Measurements from ENCODE around the gene JAG2.

DNA sequence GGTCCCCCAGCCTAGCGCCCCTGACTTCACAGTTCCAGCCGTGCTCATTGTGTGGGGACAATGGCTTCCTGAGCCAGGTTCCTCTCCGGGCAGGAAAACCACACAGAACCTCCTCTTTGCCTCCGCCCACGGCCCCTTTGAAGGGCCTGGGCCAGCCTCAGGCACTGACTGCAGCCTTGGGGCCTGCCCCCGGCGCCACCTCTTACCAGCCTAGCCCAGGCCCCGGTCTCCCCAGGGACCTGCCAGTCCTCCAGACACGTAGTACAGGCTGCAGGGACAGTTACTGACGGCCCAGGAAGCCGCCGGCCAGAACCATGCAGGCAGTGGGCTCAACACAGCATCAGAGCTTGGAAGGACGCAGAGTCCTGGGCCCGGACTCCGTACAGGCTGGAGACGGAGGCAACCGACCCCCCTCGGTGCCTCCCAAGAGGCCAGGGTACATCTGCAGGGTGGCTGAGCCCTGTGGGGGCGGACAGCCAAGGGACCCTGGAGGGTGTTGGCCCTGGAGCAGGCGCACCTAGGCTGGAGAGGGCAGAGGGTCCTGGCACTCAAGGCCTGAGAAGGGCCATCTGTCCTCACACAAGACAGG, 33.4 kb upstream of the JAG2 start:
- TF ChIP-seq EZH2phosphoT487 (IDR thresholded peaks at IDR 0.05; ENCODE audit: borderline replicate concordance) (no peak), YY1 (IDR thresholded peaks at IDR 0.05; ENCODE audit: extremely low read depth, insufficient replicate concordance, low read depth, low read length) (no peak), EZH2 (IDR thresholded peaks at IDR 0.05) (no peak), RAD21 (IDR thresholded peaks at IDR 0.05; ENCODE audit: low read depth) (no peak), POLR2AphosphoS5 (IDR thresholded peaks at IDR 0.05; ENCODE audit: low read depth, low read length) (no peak), POLR2A (IDR thresholded peaks at IDR 0.05; ENCODE audit: borderline replicate concordance, extremely low read depth, insufficient read depth, insufficient read length) (no peak), SRF (IDR thresholded peaks at IDR 0.05; ENCODE audit: low read depth) (no peak), EGR1 (IDR thresholded peaks at IDR 0.05; ENCODE audit: low read depth) (no peak), SP1 (IDR thresholded peaks at IDR 0.05; ENCODE audit: low read depth) (no peak), JUND (IDR thresholded peaks at IDR 0.05) (no peak)
- TF ChIP-seq, protein P1, sequence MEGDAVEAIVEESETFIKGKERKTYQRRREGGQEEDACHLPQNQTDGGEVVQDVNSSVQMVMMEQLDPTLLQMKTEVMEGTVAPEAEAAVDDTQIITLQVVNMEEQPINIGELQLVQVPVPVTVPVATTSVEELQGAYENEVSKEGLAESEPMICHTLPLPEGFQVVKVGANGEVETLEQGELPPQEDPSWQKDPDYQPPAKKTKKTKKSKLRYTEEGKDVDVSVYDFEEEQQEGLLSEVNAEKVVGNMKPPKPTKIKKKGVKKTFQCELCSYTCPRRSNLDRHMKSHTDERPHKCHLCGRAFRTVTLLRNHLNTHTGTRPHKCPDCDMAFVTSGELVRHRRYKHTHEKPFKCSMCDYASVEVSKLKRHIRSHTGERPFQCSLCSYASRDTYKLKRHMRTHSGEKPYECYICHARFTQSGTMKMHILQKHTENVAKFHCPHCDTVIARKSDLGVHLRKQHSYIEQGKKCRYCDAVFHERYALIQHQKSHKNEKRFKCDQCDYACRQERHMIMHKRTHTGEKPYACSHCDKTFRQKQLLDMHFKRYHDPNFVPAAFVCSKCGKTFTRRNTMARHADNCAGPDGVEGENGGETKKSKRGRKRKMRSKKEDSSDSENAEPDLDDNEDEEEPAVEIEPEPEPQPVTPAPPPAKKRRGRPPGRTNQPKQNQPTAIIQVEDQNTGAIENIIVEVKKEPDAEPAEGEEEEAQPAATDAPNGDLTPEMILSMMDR (IDR thresholded peaks at IDR 0.05 in 2 of 3, conservative IDR thresholded peaks at IDR 0.05 in 1 of 3; ENCODE audit: borderline replicate concordance in 1 of 3, insufficient read depth in 1 of 3, low read depth in 2 of 3, low read length in 2 of 3): no peak
